Lower leg skin (tissue), 3 donors: ENCODE data around the gene OPRM1.

Source experiments
- CTCF ChIP-seq, 3 donors: fragments of 450-650 bp; IDR thresholded peaks; one replicate each; pipeline ENCODE4 v1.5.1; 2016; ENCODE audit warnings: antibody characterized with exemption in 3 of 3, mild to moderate bottlenecking in 3 of 3, moderate library complexity in 2 of 3
- POLR2A ChIP-seq, 2 donors: fragments of 450-650 bp; IDR thresholded peaks; one replicate each; pipeline ENCODE4 v1.6.1; 2016 to 2017; ENCODE audit warnings: antibody characterized with exemption in 2 of 2, mild to moderate bottlenecking in 1 of 2, moderate library complexity in 1 of 2

DNA sequence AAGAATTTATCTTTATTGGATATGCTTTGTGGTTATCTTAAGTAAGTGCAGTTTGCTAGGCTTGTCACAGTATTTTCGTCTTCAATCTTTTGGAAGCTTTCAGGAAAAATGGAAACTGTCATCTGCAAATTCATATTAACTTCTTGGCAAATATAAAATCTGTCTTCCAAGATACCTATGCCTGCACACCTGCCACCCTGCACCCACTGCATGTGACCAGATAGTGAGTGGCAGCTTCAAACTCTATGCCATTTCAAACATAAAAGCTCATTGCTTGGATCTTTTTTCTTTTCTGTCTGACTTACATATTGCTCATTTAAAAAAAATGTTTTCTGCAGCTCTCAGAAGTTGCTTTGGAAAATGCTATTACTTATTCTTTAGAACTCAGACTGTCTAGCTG lies 14.1 kb downstream of the OPRM1 start:
- no peak for TF ChIP-seq CTCF (IDR thresholded peaks at IDR 0.05)
- TF ChIP-seq POLR2A (IDR thresholded peaks at IDR 0.05), result no peak
